NCI-H526 (cell line): ENCODE results near the gene MCTP1.
"Not testable (repeated sequence)": the region's sequence is repeated elsewhere in the genome, so short reads cannot be mapped to it uniquely, and the experiment has no call there.

Experiments
- DNase-seq, 2 experiments: peaks; one replicate each; lab custom pipeline; 2025; lab: John Stamatoyannopoulos, UW

MCTP1 gene

DNA sequence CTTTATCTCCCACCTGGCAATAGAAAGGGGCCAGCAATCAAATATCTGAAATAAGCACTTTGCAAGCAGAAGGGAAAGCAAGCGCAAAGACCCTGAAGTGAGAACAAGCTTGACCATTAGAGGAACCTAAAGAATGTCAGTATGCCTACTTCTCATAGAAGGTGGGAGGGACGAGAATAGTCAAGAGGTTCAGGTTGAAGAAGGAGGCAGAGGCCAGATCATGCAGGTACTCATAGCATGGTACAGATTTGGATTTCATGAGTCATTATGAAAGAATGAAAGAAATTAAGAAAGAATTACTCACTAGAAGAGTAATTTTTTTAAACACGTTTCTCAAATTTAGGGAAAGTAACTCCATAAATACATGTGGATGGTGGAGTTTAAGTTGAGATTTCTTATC, 33.7 kb downstream of the MCTP1 start:
- DNase-seq, result no peak

DNA sequence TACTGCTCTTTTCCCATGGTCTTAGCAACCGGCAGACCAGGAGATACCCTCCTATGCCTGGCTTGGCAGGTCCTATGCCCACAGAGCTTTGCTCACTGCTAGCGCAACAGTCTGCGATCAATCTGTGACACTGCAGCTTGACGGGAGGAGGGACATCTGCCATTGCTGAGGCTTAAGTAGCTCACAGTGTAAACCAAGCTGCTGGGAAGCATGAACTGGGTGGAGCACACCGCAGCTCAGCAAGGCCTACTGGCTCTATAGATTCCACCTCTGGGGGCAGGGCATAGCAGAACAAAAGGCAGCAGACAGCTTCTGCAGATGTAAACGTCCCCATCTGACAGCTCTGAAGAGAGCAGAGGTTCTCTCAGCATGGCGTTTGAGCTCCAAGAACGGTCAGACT, 40.4 kb downstream of the MCTP1 start:
- no peak for DNase-seq

DNA sequence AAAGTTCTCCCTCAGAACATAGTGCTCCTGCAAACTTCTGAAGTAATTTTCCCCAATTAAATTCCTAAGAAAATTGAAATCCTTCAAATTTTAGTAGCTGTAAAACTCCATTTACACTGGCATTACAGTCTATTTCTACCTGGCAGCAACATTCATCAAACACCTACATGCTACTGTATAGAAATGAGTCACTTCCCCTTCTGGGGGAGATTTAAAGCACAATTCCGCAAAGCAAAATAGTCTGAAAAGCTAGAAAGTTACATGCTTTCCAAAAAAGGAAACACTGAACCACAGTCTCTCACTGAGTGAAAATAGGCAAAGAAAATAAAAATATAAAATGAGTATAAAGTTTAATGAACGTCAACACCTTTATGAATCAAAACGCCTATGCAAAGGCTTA, 43.3 kb downstream of the MCTP1 start:
- no peak for DNase-seq

DNA sequence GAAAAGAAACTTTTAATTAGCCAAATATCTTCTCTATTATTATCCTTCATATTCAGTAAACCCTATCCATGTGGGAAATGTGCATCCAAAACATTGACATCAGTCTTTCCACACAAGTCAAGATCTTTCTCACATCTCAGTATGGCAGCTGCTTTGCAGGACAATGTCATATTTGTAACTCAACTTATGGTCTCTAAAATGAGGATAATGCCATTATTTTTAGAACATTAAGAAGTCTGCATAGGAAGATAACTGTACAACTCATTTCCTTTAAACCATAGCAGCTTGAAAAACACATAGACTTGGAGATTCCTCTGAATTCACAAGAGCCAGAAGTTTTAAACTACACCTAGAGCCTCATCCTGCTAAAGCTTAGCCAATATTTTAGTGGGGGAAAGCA, 43.7 kb downstream of the MCTP1 start:
- DNase-seq, result no peak

DNA sequence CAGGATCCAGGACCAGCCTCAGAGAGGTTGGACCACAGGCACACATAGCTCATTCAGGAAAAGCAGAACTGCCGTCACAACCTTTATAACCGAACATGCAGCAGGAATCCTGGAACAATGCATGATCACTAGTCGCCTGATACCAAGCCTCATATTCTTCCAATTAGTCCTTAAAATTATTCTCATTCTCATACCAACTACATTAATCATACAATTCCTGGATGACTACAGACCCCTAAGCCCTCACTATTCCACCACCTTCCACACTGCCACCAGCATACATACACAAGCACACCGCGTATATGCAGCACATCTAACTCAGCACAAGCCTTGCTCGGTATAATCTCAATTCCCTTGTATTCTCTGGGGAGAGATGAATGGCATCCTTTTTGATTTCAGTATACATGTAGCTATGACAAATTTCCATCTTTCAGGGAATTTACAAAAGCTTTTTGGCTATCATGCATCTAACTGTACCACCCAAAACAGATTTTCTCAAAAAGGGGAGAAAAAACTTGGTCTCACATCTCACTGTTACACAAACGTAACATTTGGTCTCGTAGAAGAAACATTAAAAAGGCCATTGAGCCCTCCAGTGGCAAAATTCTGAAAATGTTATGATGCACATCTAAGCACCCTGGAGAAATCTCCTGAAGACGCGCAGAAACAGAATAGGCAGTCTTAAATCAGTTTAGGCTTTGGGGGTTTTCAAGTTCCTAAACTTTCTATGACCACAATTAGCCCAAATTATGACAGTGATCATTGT, 46.2 kb downstream of the MCTP1 start:
- peak in 1 of 2 experiments; percentile 0 for DNase-seq

DNA sequence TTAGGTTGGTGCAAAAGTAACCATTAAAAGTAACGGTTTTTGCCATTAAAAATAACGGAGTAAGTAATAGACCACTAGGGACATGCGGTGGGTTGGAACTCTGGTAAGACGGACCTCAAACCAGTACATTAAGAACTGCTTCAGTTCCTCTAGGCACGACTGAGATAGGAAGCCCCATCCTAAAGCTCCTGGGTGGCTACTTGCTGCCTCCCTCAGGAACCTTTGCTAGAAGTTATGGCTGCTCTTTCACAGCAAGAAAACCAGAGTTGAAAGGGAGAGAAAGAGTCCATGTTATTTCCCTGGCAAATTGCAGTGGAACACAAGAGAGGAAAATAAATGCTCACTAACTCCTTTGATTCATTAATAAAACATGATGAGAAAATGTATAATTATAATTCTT, 47.6 kb downstream of the MCTP1 start:
- no peak for DNase-seq

DNA sequence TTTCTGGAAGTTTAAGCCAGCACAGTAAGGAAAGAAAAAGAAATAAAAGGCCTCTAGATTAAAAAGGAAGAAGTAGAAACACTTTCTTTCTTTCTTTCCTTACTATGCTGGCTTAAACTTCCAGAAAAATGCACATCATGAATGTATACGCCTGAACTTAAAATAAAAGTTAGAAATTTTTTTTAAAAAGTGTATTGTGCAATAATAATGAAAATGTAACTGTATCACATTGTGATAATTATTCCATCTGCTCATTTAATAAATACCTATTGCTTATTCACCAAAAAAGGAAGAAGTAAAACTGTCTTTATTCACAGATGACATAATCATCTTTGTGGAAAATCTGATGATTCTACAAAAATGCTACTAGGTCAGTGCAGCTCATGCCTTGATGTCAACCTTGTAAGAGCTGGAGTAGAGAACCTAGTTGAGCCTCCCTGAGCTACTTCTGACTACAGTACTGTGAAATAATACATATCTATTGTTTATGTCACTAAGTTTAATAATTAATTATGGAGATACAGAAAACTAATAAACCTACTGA, 49.4 kb downstream of the MCTP1 start:
- DNase-seq, result no peak

DNA sequence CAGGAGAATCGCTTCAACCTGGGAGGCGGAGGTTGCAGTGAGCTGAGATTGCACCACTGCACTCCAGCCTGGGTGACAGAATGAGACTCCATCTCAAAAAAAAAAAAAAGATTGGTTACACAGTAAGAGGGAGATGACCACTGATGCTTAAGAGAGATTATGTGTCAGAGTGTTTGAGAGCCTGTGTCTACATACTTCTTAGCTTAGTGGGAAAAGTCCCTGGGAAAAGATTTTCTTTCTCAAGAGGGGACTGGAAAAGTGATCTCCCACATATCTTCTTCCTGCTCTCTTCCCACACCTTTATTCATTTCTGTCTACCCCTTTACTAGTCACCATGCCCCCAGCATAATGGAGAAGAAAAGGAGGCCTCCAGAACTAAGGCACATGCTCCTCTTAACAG, 55.2 kb downstream of the MCTP1 start:
- no peak for DNase-seq

DNA sequence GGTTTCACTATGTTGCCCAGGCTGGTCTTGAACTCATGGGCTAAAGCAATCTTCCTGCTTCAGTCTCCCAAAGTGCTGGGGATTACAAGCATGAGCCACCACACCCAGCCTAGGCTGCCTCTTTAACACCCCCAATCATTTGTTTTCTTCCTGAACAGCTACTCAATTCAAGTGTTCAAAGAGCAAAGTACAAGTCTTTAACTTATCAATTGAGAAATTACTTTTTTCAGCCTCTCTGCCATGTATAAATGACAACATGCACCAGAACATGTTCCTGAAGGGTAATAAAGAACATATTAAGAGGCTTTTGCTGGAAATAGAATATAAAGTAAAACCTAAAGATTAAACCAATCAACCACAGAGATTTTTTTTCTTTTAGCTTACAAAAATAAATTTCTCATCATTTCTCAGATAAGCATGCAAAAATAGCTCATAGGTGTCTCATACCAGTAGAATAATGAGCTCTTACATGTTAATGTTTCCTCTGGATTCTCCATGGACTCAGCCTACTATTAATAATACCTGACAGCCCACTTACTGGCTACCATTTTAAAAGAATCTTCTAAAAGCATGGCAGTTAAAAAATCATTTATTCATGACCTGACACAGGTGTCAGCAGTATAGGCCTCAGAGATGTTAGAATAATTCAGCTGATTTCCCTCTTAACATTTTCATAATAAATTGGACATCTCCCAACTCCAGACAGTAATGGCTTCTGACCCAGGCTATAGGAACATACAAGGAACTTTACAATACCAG, 60.0 kb downstream of the MCTP1 start:
- DNase-seq, result no peak

DNA sequence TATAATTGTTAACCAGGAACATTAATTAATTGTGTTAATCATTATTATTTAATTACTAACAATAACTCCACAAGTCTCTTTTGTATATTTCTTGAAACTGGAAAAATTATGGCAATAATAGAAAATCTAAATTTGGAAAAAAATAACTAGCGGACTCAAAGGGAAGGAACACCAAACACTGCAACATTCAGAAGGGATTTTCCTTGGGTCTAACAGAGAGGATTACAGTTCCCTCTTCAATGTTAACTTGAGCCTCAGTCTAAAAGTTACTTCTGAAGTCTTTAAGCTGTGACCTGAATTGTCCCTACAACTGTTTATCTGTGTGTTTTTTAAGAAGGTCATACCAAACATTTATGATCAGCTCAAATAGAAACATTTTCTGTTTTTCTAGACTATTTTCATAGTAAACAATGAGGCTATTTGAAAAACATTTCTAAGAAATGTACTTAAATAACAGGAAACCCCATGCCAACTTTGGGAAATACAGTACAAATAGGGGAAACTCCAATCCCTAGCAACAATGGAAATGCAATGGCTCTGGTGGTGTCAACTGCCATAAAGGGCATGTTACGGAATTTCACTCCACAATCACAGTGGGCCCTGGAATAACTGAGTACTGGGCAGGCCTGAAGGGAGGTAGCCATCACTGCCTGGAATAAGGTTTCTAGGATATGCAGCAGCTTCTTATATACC, 61.2 kb downstream of the MCTP1 start:
- DNase-seq, result no peak

DNA sequence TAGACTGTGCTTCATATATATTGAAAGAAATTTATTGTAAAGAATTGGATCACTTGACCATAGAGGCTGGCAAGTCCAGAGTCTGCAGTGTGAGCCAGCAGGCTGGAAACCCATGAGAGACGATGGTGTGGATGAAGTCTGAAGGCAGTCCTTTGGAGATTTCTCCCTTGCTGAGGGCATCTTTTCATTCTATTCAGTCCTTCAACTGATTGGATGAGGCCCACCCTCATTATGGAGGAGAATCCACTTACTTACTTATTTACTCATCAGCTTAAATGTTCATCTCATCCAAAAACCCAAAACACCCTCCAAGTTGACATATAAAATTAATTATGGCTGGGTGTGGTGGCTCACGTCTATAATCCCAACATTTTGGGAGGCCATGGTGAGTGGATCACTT, 62.1 kb downstream of the MCTP1 start:
- DNase-seq, result no peak

DNA sequence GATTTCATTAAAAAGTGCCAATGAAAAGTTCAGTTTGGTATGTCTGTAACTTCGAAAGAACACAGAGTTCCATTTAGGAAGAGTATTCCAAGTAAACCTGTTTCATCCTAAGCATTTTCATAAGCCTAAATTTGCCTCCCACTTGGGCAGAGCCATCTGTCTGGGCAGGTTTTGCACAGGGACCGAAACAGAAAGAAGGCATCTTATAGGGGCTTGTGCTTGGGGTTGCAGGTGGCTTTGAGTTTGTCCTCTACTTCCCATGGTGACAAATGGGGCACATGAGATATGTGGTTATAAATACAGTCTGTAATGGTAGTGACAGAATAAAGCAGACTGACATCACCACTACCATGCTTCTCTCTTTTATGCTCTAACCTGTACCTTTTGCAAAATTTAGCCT, 63.7 kb downstream of the MCTP1 start:
- no peak for DNase-seq

DNA sequence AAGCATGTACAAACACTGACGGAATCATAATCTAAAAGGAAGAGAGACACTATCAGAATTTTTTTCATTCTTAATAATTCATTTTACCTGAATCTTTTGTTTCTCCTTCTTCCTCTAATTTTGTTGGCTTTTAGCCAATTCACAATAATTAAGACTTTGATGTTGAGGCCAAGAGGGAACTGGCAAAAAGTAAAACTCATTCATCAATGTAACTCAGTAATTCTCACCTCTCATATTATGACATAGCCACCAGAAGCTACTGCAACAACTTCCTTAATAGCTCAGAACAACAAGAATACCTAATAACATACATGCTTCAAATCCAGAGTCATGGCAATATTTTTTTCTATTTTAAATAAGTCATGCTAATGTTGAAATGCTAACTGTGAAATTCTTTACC, 64.5 kb downstream of the MCTP1 start:
- DNase-seq, result no peak

DNA sequence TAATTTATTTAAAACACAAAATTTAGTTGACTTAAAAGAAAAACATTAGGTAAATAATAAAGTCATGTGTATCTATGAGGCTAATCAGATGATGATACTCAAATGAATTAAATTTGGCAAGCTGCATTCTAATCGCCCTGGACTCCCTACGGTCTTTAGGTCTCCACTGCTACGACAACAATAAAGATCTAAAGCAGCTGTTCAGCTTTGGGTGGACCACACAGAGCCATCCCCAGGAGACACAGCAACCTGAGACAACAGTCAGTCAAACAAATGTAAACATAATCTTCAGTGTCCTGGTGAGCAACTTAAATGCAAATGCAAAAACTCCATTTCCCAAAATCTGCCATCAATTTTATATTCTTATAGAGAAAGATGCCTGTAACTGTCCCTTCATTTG, 65.5 kb downstream of the MCTP1 start:
- no peak for DNase-seq

DNA sequence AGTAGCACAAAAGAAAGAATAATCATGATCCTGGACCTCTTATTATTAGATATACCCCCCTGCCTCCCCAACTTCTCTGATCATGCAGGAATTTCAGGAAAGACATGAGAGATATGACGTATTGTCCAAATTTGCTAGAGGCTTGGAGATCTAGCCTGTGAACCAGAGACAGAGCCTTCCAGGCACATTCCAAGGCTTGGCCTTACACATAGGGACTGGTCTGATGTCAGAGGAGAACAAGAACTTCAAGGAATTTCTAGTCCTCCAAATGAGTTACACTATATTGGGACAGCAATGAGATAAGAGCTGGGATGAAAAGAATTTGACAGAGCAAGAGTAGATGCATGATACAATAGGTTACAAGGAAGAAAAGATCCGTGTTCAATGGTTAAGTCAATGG, 67.0 kb downstream of the MCTP1 start:
- no peak for DNase-seq

DNA sequence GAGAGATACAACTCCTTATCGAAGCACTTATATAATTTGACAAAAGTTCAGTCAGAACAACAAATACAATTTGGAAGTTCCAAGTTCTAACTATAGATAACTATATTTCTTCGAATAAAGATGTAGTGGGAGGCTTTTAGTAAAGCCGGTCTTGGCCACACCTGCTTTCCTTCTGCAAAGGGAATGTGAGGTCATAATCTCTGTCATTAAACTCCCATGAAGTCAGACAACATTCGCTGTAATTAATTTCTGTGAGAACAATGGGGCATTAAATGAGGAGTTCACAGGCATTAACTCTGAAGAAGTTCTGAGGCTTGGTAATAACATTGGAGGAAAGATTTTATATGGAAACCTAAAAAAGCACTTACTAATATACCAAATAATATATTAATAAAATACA, 67.5 kb downstream of the MCTP1 start:
- no peak for DNase-seq

DNA sequence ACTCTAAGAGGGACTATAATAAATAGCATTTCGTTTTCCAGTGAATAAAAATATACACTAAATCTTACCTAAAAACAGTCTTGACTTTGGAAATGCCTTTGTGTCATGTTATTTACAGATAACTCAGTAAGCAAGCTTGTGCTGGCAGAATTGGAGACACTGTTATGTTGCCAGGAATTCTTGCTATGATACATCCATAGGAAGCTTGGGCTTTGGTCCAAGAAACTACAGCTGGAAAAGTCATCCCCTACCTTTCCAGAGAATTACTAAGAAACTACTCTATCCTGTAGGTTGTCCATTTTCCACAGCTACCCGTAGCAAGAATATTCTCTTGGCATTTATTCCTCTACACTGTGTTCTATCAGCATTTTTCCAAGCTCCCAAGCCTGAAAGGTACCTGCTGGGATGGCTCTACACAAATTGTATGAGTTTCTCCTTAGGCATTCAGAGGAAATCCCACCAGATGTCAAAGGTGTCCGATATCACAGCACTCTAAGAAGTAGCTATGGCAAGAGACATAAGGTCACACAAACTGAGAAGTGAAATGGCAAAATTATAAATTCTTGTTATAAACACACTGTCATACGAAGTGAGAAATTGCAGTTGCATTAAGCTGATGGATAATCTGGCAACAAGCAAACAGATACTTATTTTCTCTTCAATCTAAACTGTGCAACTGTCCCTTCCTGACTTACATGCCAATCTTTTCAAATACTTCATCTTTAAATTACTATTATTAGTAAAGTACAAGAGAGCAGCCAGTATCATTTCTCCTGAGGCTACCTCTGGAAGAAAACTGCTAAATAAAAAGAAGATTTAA, 68.5 kb downstream of the MCTP1 start:
- no peak for DNase-seq

DNA sequence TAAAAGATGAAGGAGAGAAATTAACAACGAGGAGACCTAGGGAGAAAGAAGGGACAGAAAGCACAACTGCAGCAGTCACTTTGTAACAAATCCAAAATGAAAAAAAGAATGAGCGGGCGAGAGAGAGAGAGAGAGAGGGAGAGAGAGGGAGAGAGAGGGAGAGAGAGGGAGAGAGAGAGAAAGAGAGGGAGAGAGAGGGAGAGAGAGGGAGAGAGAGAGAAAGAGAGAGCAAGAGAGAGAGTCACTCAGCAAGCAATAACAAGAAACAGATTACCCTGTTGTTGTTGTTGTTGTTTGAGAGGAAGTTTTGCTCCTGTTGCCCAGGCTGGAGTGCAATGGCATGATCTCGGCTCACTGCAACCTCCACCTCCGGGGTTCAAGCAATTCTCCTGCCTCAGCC, 77.1 kb downstream of the MCTP1 start:
- DNase-seq, result not testable (repeated sequence)

DNA sequence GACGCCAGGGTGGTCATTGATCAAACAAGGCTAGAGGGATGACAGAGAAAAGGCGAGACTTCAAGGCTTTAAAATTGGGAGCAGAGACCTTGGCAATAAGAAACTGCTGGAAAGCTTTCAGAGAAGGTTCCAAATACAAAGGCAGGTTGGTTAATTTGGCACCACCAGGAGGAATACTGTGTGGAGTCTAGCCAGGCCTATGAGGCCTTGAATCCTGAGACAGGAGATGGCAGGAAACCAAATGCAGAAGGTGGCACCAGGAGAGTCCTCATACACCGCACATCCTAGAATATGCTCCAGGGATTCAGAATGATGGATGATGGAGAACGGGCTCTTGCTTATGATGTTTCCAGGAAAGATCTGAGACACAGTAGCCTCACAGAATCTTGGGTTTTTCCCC, 90.0 kb downstream of the MCTP1 start:
- DNase-seq, result no peak

DNA sequence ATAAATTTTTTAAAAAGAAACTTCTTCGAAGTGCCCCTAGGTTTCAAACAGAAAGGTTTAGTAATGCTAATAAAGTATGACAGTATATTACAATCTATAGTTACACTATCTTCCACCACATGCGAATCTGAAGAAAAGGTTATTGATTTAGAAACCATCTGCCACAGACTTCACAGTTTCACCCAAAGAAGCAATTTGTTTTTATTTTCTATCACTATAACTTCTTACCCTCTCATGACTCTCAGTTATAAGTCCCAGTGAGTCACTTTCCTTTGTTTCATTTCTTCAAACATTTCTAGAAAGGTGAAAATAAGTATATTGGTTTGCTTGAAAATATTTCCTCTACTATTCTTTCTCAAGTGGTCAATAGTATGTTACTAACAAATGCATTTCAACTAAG, 93.6 kb downstream of the MCTP1 start:
- no peak for DNase-seq

DNA sequence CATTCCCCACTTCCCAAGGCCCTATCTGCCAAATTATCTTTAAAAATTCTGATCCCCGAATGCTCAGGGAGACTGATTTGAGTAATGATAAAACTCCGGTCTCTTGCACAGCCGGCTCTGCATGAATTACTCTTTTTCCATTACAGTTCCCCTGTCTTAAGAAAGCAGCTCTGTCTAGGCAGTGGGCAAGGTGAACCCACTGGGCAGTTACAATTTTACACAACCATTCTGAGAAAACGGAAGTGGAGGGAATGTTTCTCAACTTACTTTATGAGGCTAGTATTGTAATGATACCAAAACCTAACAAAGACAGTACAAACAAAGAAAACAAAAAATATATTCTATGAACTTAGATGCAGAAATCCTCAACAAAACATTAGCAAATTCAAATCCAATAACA, 100.0 kb downstream of the MCTP1 start:
- DNase-seq, result no peak

DNA sequence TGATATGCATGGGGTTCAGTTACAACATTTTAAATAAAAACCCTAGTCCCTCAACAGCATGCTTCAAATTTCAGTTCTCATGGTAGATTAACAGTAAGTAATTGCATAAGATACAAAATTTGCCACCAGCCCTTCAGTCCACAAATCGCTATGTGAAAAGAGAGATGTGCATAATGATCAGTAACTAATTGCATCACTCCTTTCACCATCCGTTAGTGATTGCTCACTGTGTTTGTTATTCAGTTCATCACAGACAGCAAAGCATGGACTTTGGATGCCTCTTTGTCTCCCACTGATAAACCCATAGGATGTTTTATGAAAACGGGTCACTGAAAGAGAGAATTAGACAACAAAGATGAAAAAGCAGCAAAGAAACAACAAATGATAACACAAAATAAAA, 103.2 kb downstream of the MCTP1 start:
- no peak for DNase-seq
